Fibroblast of peridontal ligament (primary cell): Measurements from ENCODE around the gene RBM3.
"Not testable (repeated sequence)": the region's sequence is repeated elsewhere in the genome, so short reads cannot be mapped to it uniquely, and the experiment has no call there.

ENCODE experiments used
- DNase-seq: peaks from one replicate; pipeline ENCODE4 v3.0.0-alpha.2; 2010; ENCODE audit errors: extremely low read depth

Gene RBM3

GRCh38 chrX:48574270-48575266 lies at the start of gene RBM3:
RBM3 (plus strand) TSS chrX:48574484; CDS start chrX:48575181, 697 bp downstream.
- peak; percentile 91 for DNase-seq

GRCh38 chrX:48525853-48526252 lies 48.4 kb upstream of the RBM3 start:
- not testable (repeated sequence) for DNase-seq

GRCh38 chrX:48530736-48531135 lies 43.5 kb upstream of the RBM3 start:
- no peak for DNase-seq

- DNase-seq = peak; percentile 83
Measured at GRCh38 chrX:48531358-48531959, 42.8 kb upstream of the RBM3 start.

GRCh38 chrX:48532161-48532560 lies 42.1 kb upstream of the RBM3 start:
- no peak for DNase-seq

- no peak for DNase-seq
Measured at GRCh38 chrX:48533165-48533564, 41.1 kb upstream of the RBM3 start.

GRCh38 chrX:48538641-48539344 lies 35.5 kb upstream of the RBM3 start:
- DNase-seq = no peak

- DNase-seq = peak; percentile 96
Measured at GRCh38 chrX:48539345-48540027, 34.8 kb upstream of the RBM3 start, which contains the start of gene TBC1D25. TBC1D25 (plus strand) TSS chrX:48539714; CDS start chrX:48539798, 84 bp downstream.

- peak; percentile 19 for DNase-seq
Measured at GRCh38 chrX:48540028-48540375, 34.3 kb upstream of the RBM3 start.

GRCh38 chrX:48540480-48540879 lies 33.8 kb upstream of the RBM3 start:
- DNase-seq = no peak

- DNase-seq = no peak
Measured at GRCh38 chrX:48541140-48541814, 33.0 kb upstream of the RBM3 start.

GRCh38 chrX:48548871-48549270 lies 25.4 kb upstream of the RBM3 start:
- no peak for DNase-seq

- not testable (repeated sequence) for DNase-seq
Measured at GRCh38 chrX:48555731-48556325, 18.5 kb upstream of the RBM3 start.

GRCh38 chrX:48558271-48558670 lies 16.0 kb upstream of the RBM3 start:
- peak; percentile 71 for DNase-seq

GRCh38 chrX:48559636-48560035 lies 14.6 kb upstream of the RBM3 start:
- DNase-seq = no peak

- DNase-seq = no peak
Measured at GRCh38 chrX:48560056-48560455, 14.2 kb upstream of the RBM3 start.

- DNase-seq = no peak
Measured at GRCh38 chrX:48560681-48561080, 13.6 kb upstream of the RBM3 start.

GRCh38 chrX:48569958-48570357 lies 4.3 kb upstream of the RBM3 start:
- peak; percentile 40 for DNase-seq

- no peak for DNase-seq
Measured at GRCh38 chrX:48573690-48574269, 504 bp upstream of the RBM3 start.

GRCh38 chrX:48575642-48576041 lies 1.4 kb downstream of the RBM3 start:
- DNase-seq = no peak
